CD4-positive, CD25-positive, alpha-beta regulatory T cell (primary cell): Measurements from ENCODE around the gene CTCF. TPM values are rescaled to one million over a fixed set of nuclear protein-coding genes. Genes with fewer than 3 reads are reported as not detected.
A peak's percentile ranks its signal among the peaks of the same experiment; 100 is the strongest.

Experiments
- ATAC-seq, 2 donors: fragments of 150-1000 bp; cut with Tn5 transposase; one replicate each; pipeline ENCODE4 v1.10.0; 2021; ENCODE audit warnings: low read depth in 2 of 2, moderate number of reproducible peaks in 2 of 2, moderate library complexity in 1 of 2
- DNase-seq, 3 donors: peaks; one replicate each; pipeline versions ENCODE4 v3.0.0 to v3.0.0-alpha.2; 2012 to 2022; ENCODE audit warnings: mixed read lengths in 1 of 3
- H3K27ac ChIP-seq: one replicate; pipeline ENCODE4 v1.7.0; 2013; ENCODE audit warnings: mild to moderate bottlenecking, low read length; ENCODE audit not compliant: insufficient read depth, poor library complexity, severe bottlenecking
- H3K27me3 ChIP-seq: one replicate; pipeline ENCODE4 v1.7.0; 2013; ENCODE audit warnings: low read length; ENCODE audit not compliant: control insufficient read depth, insufficient read depth
- H3K36me3 ChIP-seq: one replicate; pipeline ENCODE4 v1.7.0; 2013; ENCODE audit warnings: mild to moderate bottlenecking, low read length, moderate library complexity; ENCODE audit not compliant: control insufficient read depth, insufficient read depth
- H3K4me1 ChIP-seq: 2 replicates; pipeline ENCODE4 v1.7.0; 2013; ENCODE audit warnings: mild to moderate bottlenecking, low read length; ENCODE audit not compliant: insufficient read depth, control insufficient read depth, poor library complexity, severe bottlenecking
- H3K4me3 ChIP-seq: one replicate; pipeline ENCODE4 v1.7.0; 2013; ENCODE audit warnings: low read depth, mild to moderate bottlenecking, low read length, moderate library complexity
- H3K9me3 ChIP-seq, 2 experiments: 1 replicate in 1 of 2; 2 replicates in 1 of 2; pipeline ENCODE4 v1.7.0; 2013; ENCODE audit warnings: low read length in 2 of 2, mild to moderate bottlenecking in 1 of 2, moderate library complexity in 1 of 2; ENCODE audit not compliant: control insufficient read depth in 2 of 2
- H3K27ac Mint-ChIP-seq, 3 donors: one replicate each; pipeline ENCODE4 v1.8.0; 2020 to 2022; ENCODE audit warnings: mild to moderate bottlenecking in 3 of 3, mixed read lengths in 3 of 3, moderate library complexity in 2 of 3
- H3K27me3 Mint-ChIP-seq: one replicate; pipeline ENCODE4 v1.8.0; 2022; ENCODE audit warnings: mild to moderate bottlenecking, mixed read lengths
- H3K36me3 Mint-ChIP-seq: one replicate; pipeline ENCODE4 v1.8.0; 2020; ENCODE audit warnings: mixed read lengths
- H3K4me1 Mint-ChIP-seq, 4 donors: one replicate each; pipeline ENCODE4 v1.8.0; 2020 to 2022; ENCODE audit warnings: mixed read lengths in 4 of 4, mild to moderate bottlenecking in 1 of 4
- H3K4me3 Mint-ChIP-seq, 4 donors: one replicate each; pipeline ENCODE4 v1.8.0; 2020 to 2022; ENCODE audit warnings: mild to moderate bottlenecking in 4 of 4, mixed read lengths in 4 of 4, moderate library complexity in 3 of 4
- H3K9me3 Mint-ChIP-seq, 7 donors: one replicate each; pipeline ENCODE4 v1.8.0; 2020 to 2022; ENCODE audit warnings: mixed read lengths in 7 of 7, mild to moderate bottlenecking in 3 of 7, moderate library complexity in 2 of 7
- polyA plus RNA-seq, 4 donors: library from polyadenylated mRNA; unstranded; fragments of 300-500 nt; fragmentation: Illumina TruSeq; gene quantifications; one replicate each; pipeline ENCODE4 v1.2.3, GENCODE V29; 2021
- total RNA-seq: library from RNA; stranded (reverse); gene quantifications from one replicate; pipeline ENCODE4 v1.2.3, GENCODE V29; 2022

The CTCF gene
- total and polyA plus RNA-seq, 5 donors from 2014 or later = 44.5 to 80.2 (median 53.0) TPM

- H3K27ac Mint-ChIP-seq = no peak overlapping the region
Observed at GRCh38 chr16:67656344-67657016, 94.2 kb downstream of the CTCF start.

GRCh38 chr16:67657017-67657608 is 94.8 kb downstream of the CTCF start:
- Mint-ChIP-seq H3K4me1 (peaks cover 0 to 37% (median 14%) of the 10 kb centered on the region in 4 donors), H3K27me3 (peaks cover 4% of the 10 kb centered on the region), H3K27ac (no peak overlapping the region), H3K9me3 (no peaks in the 10 kb centered on the region), H3K4me3 (peak overlapping the region in 3 of 4 donors; percentile 26 to 77 (median 41)), H3K36me3 (peaks cover 9% of the 10 kb centered on the region)
- no peak overlapping the region for H3K27ac ChIP-seq
- no peak overlapping the region for H3K4me3 ChIP-seq
- no peak for DNase-seq
- H3K36me3 ChIP-seq = peaks cover 29% of the 10 kb centered on the region
- no peak for ATAC-seq
- no peaks in the 10 kb centered on the region for H3K9me3 ChIP-seq
- H3K27me3 ChIP-seq = no peaks in the 10 kb centered on the region
- peaks cover 30% of the 10 kb centered on the region for H3K4me1 ChIP-seq

More at GRCh38 chr16:67656344-67657016, 94.2 kb downstream of the CTCF start:
- Mint-ChIP-seq H3K4me1 (peaks cover 0 to 37% (median 13%) of the 10 kb centered on the region in 4 donors), H3K36me3 (peaks cover 15% of the 10 kb centered on the region), H3K27me3 (peaks cover 4% of the 10 kb centered on the region), H3K9me3 (no peaks in the 10 kb centered on the region), H3K4me3 (peak overlapping the region in 2 of 4 donors; percentile 19 to 72)
- no peak overlapping the region for H3K4me3 ChIP-seq
- H3K27ac ChIP-seq = no peak overlapping the region
- no peaks in the 10 kb centered on the region for H3K27me3 ChIP-seq
- ATAC-seq (no peak), DNase-seq (no peak)
- H3K36me3 ChIP-seq = peaks cover 36% of the 10 kb centered on the region
- H3K9me3 ChIP-seq = no peaks in the 10 kb centered on the region
- peaks cover 24% of the 10 kb centered on the region for H3K4me1 ChIP-seq

- no peak overlapping the region for H3K27ac ChIP-seq
- Mint-ChIP-seq H3K27ac (peak overlapping the region in 1 of 3 donors; percentile 26), H3K9me3 (no peaks in the 10 kb centered on the region), H3K4me3 (peak overlapping the region; percentile 12 to 100 (median 96)), H3K4me1 (peaks cover 0 to 35% (median 14%) of the 10 kb centered on the region in 4 donors), H3K36me3 (peaks cover 7% of the 10 kb centered on the region), H3K27me3 (peaks cover 4% of the 10 kb centered on the region)
- H3K36me3 ChIP-seq = peaks cover 26% of the 10 kb centered on the region
- no peak for DNase-seq
- H3K4me1 ChIP-seq = peaks cover 32% of the 10 kb centered on the region
- H3K27me3 ChIP-seq = no peaks in the 10 kb centered on the region
- H3K4me3 ChIP-seq = no peak overlapping the region
- ATAC-seq = no peak
- H3K9me3 ChIP-seq = no peaks in the 10 kb centered on the region
Observed at GRCh38 chr16:67657751-67658518, 95.6 kb downstream of the CTCF start.

- H3K27ac ChIP-seq = peak overlapping the region; percentile 98
Observed at GRCh38 chr16:67658849-67659674, 96.7 kb downstream of the CTCF start.

GRCh38 chr16:67659675-67660563 is 97.6 kb downstream of the CTCF start, which contains the start of gene ACD:
ACD (minus strand) TSS chr16:67660260; CDS start chr16:67660220, 40 bp downstream.
- peaks cover 7% of the 10 kb centered on the region for H3K36me3 Mint-ChIP-seq
- peaks cover 0 to 43% (median 20%) of the 10 kb centered on the region in 4 donors for H3K4me1 Mint-ChIP-seq
- H3K36me3 ChIP-seq = peaks cover 18% of the 10 kb centered on the region
- H3K27ac Mint-ChIP-seq = peak within 1 kb of the TSS; percentile 90 to 98 (median 97)
- no peaks in the 10 kb centered on the region for H3K27me3 ChIP-seq
- peaks cover 32% of the 10 kb centered on the region for H3K4me1 ChIP-seq
- peaks cover 4% of the 10 kb centered on the region for H3K27me3 Mint-ChIP-seq
- no peaks in the 10 kb centered on the region for H3K9me3 ChIP-seq
- peak within 1 kb of the TSS; percentile 98 for H3K27ac ChIP-seq
- peak; percentile 89 to 94 (median 93) for DNase-seq
- H3K4me3 ChIP-seq = peak within 1 kb of the TSS; percentile 94
- peak; percentile 64 to 66 for ATAC-seq
- H3K4me3 Mint-ChIP-seq = peak within 1 kb of the TSS; percentile 95 to 100 (median 96)
- H3K9me3 Mint-ChIP-seq = no peaks in the 10 kb centered on the region

More at GRCh38 chr16:67658849-67659674, 96.7 kb downstream of the CTCF start:
- no peak for DNase-seq
- Histone ChIP-seq H3K36me3 (peaks cover 26% of the 10 kb centered on the region), H3K9me3 (no peaks in the 10 kb centered on the region), H3K4me3 (peak overlapping the region; percentile 27), H3K27me3 (no peaks in the 10 kb centered on the region), H3K4me1 (peaks cover 32% of the 10 kb centered on the region)
- Mint-ChIP-seq H3K4me3 (peak overlapping the region; percentile 95 to 100 (median 96)), H3K9me3 (no peaks in the 10 kb centered on the region), H3K36me3 (peaks cover 7% of the 10 kb centered on the region), H3K4me1 (peaks cover 0 to 37% (median 14%) of the 10 kb centered on the region in 4 donors), H3K27ac (peak overlapping the region in 2 of 3 donors; percentile 76 to 97), H3K27me3 (peaks cover 4% of the 10 kb centered on the region)
- no peak for ATAC-seq

- peaks cover 0 to 45% (median 20%) of the 10 kb centered on the region in 4 donors for H3K4me1 Mint-ChIP-seq
- H3K4me3 Mint-ChIP-seq = peak within 1 kb of the TSS; percentile 95 to 100 (median 96)
- H3K27me3 ChIP-seq = no peaks in the 10 kb centered on the region
- peaks cover 11% of the 10 kb centered on the region for H3K36me3 ChIP-seq
- H3K4me3 ChIP-seq = peak within 1 kb of the TSS; percentile 94
- no peaks in the 10 kb centered on the region for H3K9me3 Mint-ChIP-seq
- H3K27ac ChIP-seq = peak within 1 kb of the TSS; percentile 98
- H3K27ac Mint-ChIP-seq = peak within 1 kb of the TSS; percentile 90 to 98 (median 97)
- H3K4me1 ChIP-seq = peaks cover 32% of the 10 kb centered on the region
- H3K27me3 Mint-ChIP-seq = peaks cover 4% of the 10 kb centered on the region
- H3K36me3 Mint-ChIP-seq = peaks cover 4% of the 10 kb centered on the region
- no peaks in the 10 kb centered on the region for H3K9me3 ChIP-seq
- ATAC-seq = peak; percentile 85 to 86
- peak; percentile 95 to 98 (median 95) for DNase-seq
Observed at GRCh38 chr16:67660564-67661028, 98.3 kb downstream of the CTCF start, which contains the start of gene PARD6A. PARD6A (plus strand) TSS chr16:67660960; CDS start chr16:67661039, 79 bp downstream.
